Activated naive CD4-positive, alpha-beta T cell treated with anti-CD3 and anti-CD28 coated beads, Interleukin-2, amount 10 ng/mL, durations not matched to agents 7 days and 5 days (primary cell): ENCODE data around the gene TEN1.
A peak's percentile ranks its signal among the peaks of the same experiment; 100 is the strongest.
"Not testable (repeated sequence)": the region's sequence is repeated elsewhere in the genome, so short reads cannot be mapped to it uniquely, and the experiment has no call there.

Experiments used
- CTCF ChIA-PET: fragments of 350-600 bp; sonication (Branson Sonifier 250); formaldehyde crosslinking; loops from one replicate; lab custom pipeline; 2021; ENCODE audit warnings: antibody characterized with exemption; lab: Charles Lee
- DNase-seq: peaks from one replicate; pipeline ENCODE4 v3.0.0-alpha.2; 2020
- H3K27ac Mint-ChIP-seq: one replicate; pipeline ENCODE4 v1.8.0; 2021; ENCODE audit warnings: mild to moderate bottlenecking, moderate library complexity, mixed read lengths
- H3K27me3 Mint-ChIP-seq: one replicate; pipeline ENCODE4 v1.8.0; 2021; ENCODE audit warnings: mild to moderate bottlenecking, mixed read lengths
- H3K36me3 Mint-ChIP-seq: one replicate; pipeline ENCODE4 v1.8.0; 2021; ENCODE audit warnings: mixed read lengths
- H3K4me1 Mint-ChIP-seq: one replicate; pipeline ENCODE4 v1.8.0; 2021; ENCODE audit warnings: mixed read lengths
- H3K4me3 Mint-ChIP-seq: one replicate; pipeline ENCODE4 v1.8.0; 2021; ENCODE audit warnings: mild to moderate bottlenecking, moderate library complexity, mixed read lengths
- H3K9me3 Mint-ChIP-seq: one replicate; pipeline ENCODE4 v1.8.0; 2021; ENCODE audit warnings: mixed read lengths

Gene TEN1

GRCh38 chr17:76033139-76033538 lies 54.1 kb downstream of the TEN1 start:
- peaks cover 6% of the 10 kb centered on the region for H3K27me3 Mint-ChIP-seq
- H3K27ac Mint-ChIP-seq: no peak overlapping the region
- H3K9me3 Mint-ChIP-seq: no peaks in the 10 kb centered on the region
- peaks cover 10% of the 10 kb centered on the region for H3K36me3 Mint-ChIP-seq
- H3K4me3 Mint-ChIP-seq: no peak overlapping the region
- CTCF ChIA-PET: interaction anchor here (0.6 to 3.0 kb wide), 6 partner anchors 13 to 246 kb away, joined by 3 to 7 read pairs (median 4); no protein-coding TSS in a partner anchor
- DNase-seq: no peak
- peaks cover 15% of the 10 kb centered on the region for H3K4me1 Mint-ChIP-seq

GRCh38 chr17:76034428-76035350 lies 55.6 kb downstream of the TEN1 start:
- Mint-ChIP-seq H3K9me3 (no peaks in the 10 kb centered on the region), H3K27me3 (peaks cover 6% of the 10 kb centered on the region), H3K36me3 (peaks cover 24% of the 10 kb centered on the region), H3K4me1 (peaks cover 7% of the 10 kb centered on the region), H3K27ac (no peak overlapping the region), H3K4me3 (no peak overlapping the region)
- CTCF ChIA-PET: interaction anchor here (1.6 to 3.0 kb wide), 2 partner anchors 15 to 20 kb away, joined by 6 to 7 read pairs; no protein-coding TSS in a partner anchor
- DNase-seq: no peak

- H3K27ac Mint-ChIP-seq: peak overlapping the region; percentile 52
- H3K27me3 Mint-ChIP-seq: peaks cover 6% of the 10 kb centered on the region
- peaks cover 39% of the 10 kb centered on the region for H3K36me3 Mint-ChIP-seq
- no peak overlapping the region for H3K4me3 Mint-ChIP-seq
- no peaks in the 10 kb centered on the region for H3K9me3 Mint-ChIP-seq
- no peak for DNase-seq
- peaks cover 2% of the 10 kb centered on the region for H3K4me1 Mint-ChIP-seq
- CTCF ChIA-PET: no interaction called here
These were observed 57.6 kb downstream of the TEN1 start for GRCh38 chr17:76036497-76037261.

GRCh38 chr17:76038050-76038449 lies 59.0 kb downstream of the TEN1 start:
- DNase-seq: no peak

GRCh38 chr17:76039121-76039520 lies 60.1 kb downstream of the TEN1 start:
- peaks cover 51% of the 10 kb centered on the region for H3K36me3 Mint-ChIP-seq
- H3K27me3 Mint-ChIP-seq: no peaks in the 10 kb centered on the region
- CTCF ChIA-PET: no interaction called here
- no peak overlapping the region for H3K4me3 Mint-ChIP-seq
- H3K9me3 Mint-ChIP-seq: no peaks in the 10 kb centered on the region
- peaks cover 2% of the 10 kb centered on the region for H3K4me1 Mint-ChIP-seq
- no peak for DNase-seq
- H3K27ac Mint-ChIP-seq: no peak overlapping the region

More at GRCh38 chr17:76038050-76038449, 59.0 kb downstream of the TEN1 start:
- CTCF ChIA-PET: no interaction called here
- peak overlapping the region; percentile 37 for H3K27ac Mint-ChIP-seq
- H3K27me3 Mint-ChIP-seq: no peaks in the 10 kb centered on the region
- peaks cover 2% of the 10 kb centered on the region for H3K4me1 Mint-ChIP-seq
- H3K36me3 Mint-ChIP-seq: peaks cover 40% of the 10 kb centered on the region
- no peak overlapping the region for H3K4me3 Mint-ChIP-seq
- no peaks in the 10 kb centered on the region for H3K9me3 Mint-ChIP-seq

- Mint-ChIP-seq H3K27me3 (no peaks in the 10 kb centered on the region), H3K27ac (no peak overlapping the region), H3K4me1 (peaks cover 2% of the 10 kb centered on the region), H3K9me3 (no peaks in the 10 kb centered on the region), H3K36me3 (peaks cover 62% of the 10 kb centered on the region), H3K4me3 (no peak overlapping the region)
- no peak for DNase-seq
- CTCF ChIA-PET: no interaction called here
These were observed 61.3 kb downstream of the TEN1 start for GRCh38 chr17:76040376-76040775.

GRCh38 chr17:76042868-76043267 lies 63.8 kb downstream of the TEN1 start:
- not testable (repeated sequence) for H3K9me3 Mint-ChIP-seq, H3K4me3 Mint-ChIP-seq, DNase-seq, H3K27ac Mint-ChIP-seq, H3K4me1 Mint-ChIP-seq, H3K27me3 Mint-ChIP-seq
- CTCF ChIA-PET: interaction anchor here (0.6 kb wide), 1 partner anchor 169 kb away, joined by 3 read pairs; no protein-coding TSS in a partner anchor
- H3K36me3 Mint-ChIP-seq: peaks cover 68% of the 10 kb centered on the region

- H3K9me3 Mint-ChIP-seq, DNase-seq, H3K4me3 Mint-ChIP-seq, CTCF ChIA-PET, H3K4me1 Mint-ChIP-seq, H3K27ac Mint-ChIP-seq, H3K27me3 Mint-ChIP-seq: not testable (repeated sequence)
- H3K36me3 Mint-ChIP-seq: peaks cover 67% of the 10 kb centered on the region
These were observed 65.5 kb downstream of the TEN1 start for GRCh38 chr17:76044475-76045007.

- DNase-seq: no peak
- peaks cover 66% of the 10 kb centered on the region for H3K36me3 Mint-ChIP-seq
- no peaks in the 10 kb centered on the region for H3K9me3 Mint-ChIP-seq
- CTCF ChIA-PET: interaction anchor here (1.4 to 1.8 kb wide), 2 partner anchors 15 to 32 kb away, joined by 3 to 5 read pairs; no protein-coding TSS in a partner anchor
- no peaks in the 10 kb centered on the region for H3K4me1 Mint-ChIP-seq
- no peak overlapping the region for H3K4me3 Mint-ChIP-seq
- no peaks in the 10 kb centered on the region for H3K27me3 Mint-ChIP-seq
- H3K27ac Mint-ChIP-seq: no peak overlapping the region
These were observed 67.0 kb downstream of the TEN1 start for GRCh38 chr17:76046064-76046463.

- H3K9me3 Mint-ChIP-seq: no peaks in the 10 kb centered on the region
- no peak overlapping the region for H3K4me3 Mint-ChIP-seq
- no peaks in the 10 kb centered on the region for H3K4me1 Mint-ChIP-seq
- H3K27ac Mint-ChIP-seq: no peak overlapping the region
- peaks cover 66% of the 10 kb centered on the region for H3K36me3 Mint-ChIP-seq
- CTCF ChIA-PET: interaction anchor here (0.7 to 1.7 kb wide), 2 partner anchors 34 to 310 kb away, joined by 3 to 6 read pairs; no protein-coding TSS in a partner anchor
- no peak for DNase-seq
- no peaks in the 10 kb centered on the region for H3K27me3 Mint-ChIP-seq
These were observed 69.1 kb downstream of the TEN1 start for GRCh38 chr17:76048025-76048605.

GRCh38 chr17:76048711-76049110 lies 69.7 kb downstream of the TEN1 start:
- Mint-ChIP-seq H3K27ac (no peak overlapping the region), H3K36me3 (peaks cover 63% of the 10 kb centered on the region), H3K27me3 (no peaks in the 10 kb centered on the region), H3K4me1 (no peaks in the 10 kb centered on the region), H3K9me3 (no peaks in the 10 kb centered on the region), H3K4me3 (no peak overlapping the region)
- CTCF ChIA-PET: interaction anchor here (1.7 kb wide), 1 partner anchor 35 kb away, joined by 6 read pairs; no protein-coding TSS in a partner anchor
- DNase-seq: no peak

- H3K27ac Mint-ChIP-seq: no peak overlapping the region
- H3K9me3 Mint-ChIP-seq: no peaks in the 10 kb centered on the region
- H3K27me3 Mint-ChIP-seq: no peaks in the 10 kb centered on the region
- no peak for DNase-seq
- H3K4me3 Mint-ChIP-seq: no peak overlapping the region
- CTCF ChIA-PET: interaction anchor here (1.7 kb wide), 1 partner anchor 35 kb away, joined by 6 read pairs; no protein-coding TSS in a partner anchor
- H3K4me1 Mint-ChIP-seq: no peaks in the 10 kb centered on the region
- H3K36me3 Mint-ChIP-seq: peaks cover 63% of the 10 kb centered on the region
These were observed 70.2 kb downstream of the TEN1 start for GRCh38 chr17:76049239-76049638.

- H3K27ac Mint-ChIP-seq: no peak overlapping the region
- H3K4me1 Mint-ChIP-seq: no peaks in the 10 kb centered on the region
- CTCF ChIA-PET: interaction anchor here (0.9 to 1.7 kb wide), 3 partner anchors 36 to 288 kb away, joined by 3 to 6 read pairs (median 3); no protein-coding TSS in a partner anchor
- DNase-seq: no peak
- no peak overlapping the region for H3K4me3 Mint-ChIP-seq
- no peaks in the 10 kb centered on the region for H3K27me3 Mint-ChIP-seq
- H3K36me3 Mint-ChIP-seq: peaks cover 56% of the 10 kb centered on the region
- no peaks in the 10 kb centered on the region for H3K9me3 Mint-ChIP-seq
These were observed 70.9 kb downstream of the TEN1 start for GRCh38 chr17:76049836-76050537.
